GM13977 (cell line): ENCODE measurements around the gene DFFB.

Experiments
- DNase-seq: peaks from one replicate; pipeline ENCODE4 v3.0.0; 2012; ENCODE audit warnings: low spot score
- CTCF ChIP-seq: IDR thresholded peaks from 2 replicates; pipeline ENCODE4 v1.5.1; 2012; ENCODE audit warnings: mild to moderate bottlenecking, control low read depth; ENCODE audit not compliant: insufficient read depth; ENCODE audit errors: extremely low read depth, missing control alignments
- in situ Hi-C: fragments of 300-500 bp; cut with MboI; formaldehyde crosslinking; loops from one replicate; pipeline ENCODE4 v1.12.0; 2022; ENCODE audit warnings: low sequenced_read_pairs, low pct_unique_long_range_greater_than_20kb, mixed read lengths, inconsistent platforms; ENCODE audit not compliant: unreplicated experiment

DFFB gene

GRCh38 chr1:3905266-3905952 is 48.1 kb downstream of the DFFB start:
- no peak for TF ChIP-seq CTCF
- no peak for DNase-seq
- in situ Hi-C loops, result loop anchor here (25.0 kb wide), 1 partner anchor 1832 kb away; no protein-coding TSS in a partner anchor

- in situ Hi-C loops, result loop anchor here (25.0 kb wide), 1 partner anchor 1831 kb away; no protein-coding TSS in a partner anchor
- DNase-seq, result no peak
- TF ChIP-seq CTCF, result no peak
Measured at GRCh38 chr1:3905953-3906671, 48.8 kb downstream of the DFFB start.

- no peak for TF ChIP-seq CTCF
- in situ Hi-C loops, result loop anchor here (25.0 kb wide), 1 partner anchor 1831 kb away; no protein-coding TSS in a partner anchor
- no peak for DNase-seq
Measured at GRCh38 chr1:3906672-3907020, 49.4 kb downstream of the DFFB start.

GRCh38 chr1:3907031-3907534 is 49.8 kb downstream of the DFFB start:
- DNase-seq, result no peak
- in situ Hi-C loops, result loop anchor here (25.0 kb wide), 1 partner anchor 1830 kb away; no protein-coding TSS in a partner anchor
- TF ChIP-seq CTCF, result peak; percentile 42

- no peak for DNase-seq
- in situ Hi-C loops, result loop anchor here (25.0 kb wide), 1 partner anchor 1830 kb away; no protein-coding TSS in a partner anchor
- no peak for TF ChIP-seq CTCF
Measured at GRCh38 chr1:3907621-3908165, 50.4 kb downstream of the DFFB start.

- in situ Hi-C loops, result loop anchor here (25.0 kb wide), 1 partner anchor 1828 kb away; no protein-coding TSS in a partner anchor
- no peak for TF ChIP-seq CTCF
- no peak for DNase-seq
Measured at GRCh38 chr1:3908886-3909517, 51.7 kb downstream of the DFFB start.
